Astrocyte (in vitro differentiated cells and primary cell): ENCODE data around the gene USP22.

Experiments
- EZH2 ChIP-seq: IDR thresholded peaks from 2 replicates; pipeline ENCODE4 v1.6.1; 2012; ENCODE audit warnings: mild to moderate bottlenecking, low read length, inconsistent platforms; ENCODE audit not compliant: insufficient read depth
- TF ChIP-seq, protein P1 (sequence below): IDR thresholded peaks from 2 replicates; pipeline ENCODE4 v1.5.1; 2011; ENCODE audit warnings: low read depth, mild to moderate bottlenecking, inconsistent platforms, low read length, moderate library complexity; ENCODE audit not compliant: insufficient read depth

DNA sequence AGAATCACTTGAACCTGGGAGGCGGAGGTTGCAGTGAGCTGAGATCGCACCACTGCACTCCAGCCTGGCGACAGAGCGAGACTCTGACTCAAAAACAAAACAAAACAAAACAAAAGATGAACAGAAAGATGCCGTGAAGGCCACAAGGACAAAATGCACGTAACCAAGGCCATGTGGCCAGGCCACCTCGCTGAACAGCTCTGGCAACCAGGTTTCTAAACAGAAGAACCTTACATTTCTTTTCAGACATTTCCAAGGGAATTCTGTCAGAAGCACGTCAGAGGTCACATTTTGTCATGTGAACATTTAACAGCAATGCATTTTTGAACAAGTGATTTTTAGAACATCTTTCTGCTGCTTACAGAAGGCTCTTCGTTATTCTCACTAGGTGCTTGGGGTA lies 28.8 kb downstream of the USP22 start:
- TF ChIP-seq, protein P1, sequence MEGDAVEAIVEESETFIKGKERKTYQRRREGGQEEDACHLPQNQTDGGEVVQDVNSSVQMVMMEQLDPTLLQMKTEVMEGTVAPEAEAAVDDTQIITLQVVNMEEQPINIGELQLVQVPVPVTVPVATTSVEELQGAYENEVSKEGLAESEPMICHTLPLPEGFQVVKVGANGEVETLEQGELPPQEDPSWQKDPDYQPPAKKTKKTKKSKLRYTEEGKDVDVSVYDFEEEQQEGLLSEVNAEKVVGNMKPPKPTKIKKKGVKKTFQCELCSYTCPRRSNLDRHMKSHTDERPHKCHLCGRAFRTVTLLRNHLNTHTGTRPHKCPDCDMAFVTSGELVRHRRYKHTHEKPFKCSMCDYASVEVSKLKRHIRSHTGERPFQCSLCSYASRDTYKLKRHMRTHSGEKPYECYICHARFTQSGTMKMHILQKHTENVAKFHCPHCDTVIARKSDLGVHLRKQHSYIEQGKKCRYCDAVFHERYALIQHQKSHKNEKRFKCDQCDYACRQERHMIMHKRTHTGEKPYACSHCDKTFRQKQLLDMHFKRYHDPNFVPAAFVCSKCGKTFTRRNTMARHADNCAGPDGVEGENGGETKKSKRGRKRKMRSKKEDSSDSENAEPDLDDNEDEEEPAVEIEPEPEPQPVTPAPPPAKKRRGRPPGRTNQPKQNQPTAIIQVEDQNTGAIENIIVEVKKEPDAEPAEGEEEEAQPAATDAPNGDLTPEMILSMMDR = no peak
- no peak for TF ChIP-seq EZH2
